Activated naive CD8-positive, alpha-beta T cell (primary cell): ENCODE data around the gene PINK1.
"Not testable (repeated sequence)": the region's sequence is repeated elsewhere in the genome, so short reads cannot be mapped to it uniquely, and the experiment has no call there.

ENCODE experiments used
- H3K27ac Mint-ChIP-seq: one replicate; pipeline ENCODE4 v1.8.0; 2021; ENCODE audit warnings: mixed read lengths
- H3K27me3 Mint-ChIP-seq: one replicate; pipeline ENCODE4 v1.8.0; 2021; ENCODE audit warnings: mixed read lengths
- H3K36me3 Mint-ChIP-seq: one replicate; pipeline ENCODE4 v1.8.0; 2021; ENCODE audit warnings: mixed read lengths
- H3K4me1 Mint-ChIP-seq: one replicate; pipeline ENCODE4 v1.8.0; 2021; ENCODE audit warnings: low read depth, mixed read lengths
- H3K4me3 Mint-ChIP-seq: one replicate; pipeline ENCODE4 v1.8.0; 2021; ENCODE audit warnings: mild to moderate bottlenecking, mixed read lengths
- H3K9me3 Mint-ChIP-seq: one replicate; pipeline ENCODE4 v1.8.0; 2021; ENCODE audit warnings: low read depth, mixed read lengths

The PINK1 gene

GRCh38 chr1:20602851-20603450, 30.3 kb upstream of the PINK1 start:
- Mint-ChIP-seq H3K36me3 (peaks cover 3% of the 10 kb centered on the region), H3K27ac (no peak overlapping the region), H3K4me1 (no peaks in the 10 kb centered on the region), H3K27me3 (peaks cover 6% of the 10 kb centered on the region), H3K4me3 (no peak overlapping the region), H3K9me3 (no peaks in the 10 kb centered on the region)

- Mint-ChIP-seq H3K9me3 (no peaks in the 10 kb centered on the region), H3K27ac (no peak overlapping the region), H3K4me3 (no peak overlapping the region), H3K36me3 (peaks cover 3% of the 10 kb centered on the region), H3K4me1 (no peaks in the 10 kb centered on the region), H3K27me3 (peaks cover 6% of the 10 kb centered on the region)
These were observed 29.5 kb upstream of the PINK1 start for GRCh38 chr1:20603504-20604464.

- Mint-ChIP-seq H3K27ac (no peak overlapping the region), H3K4me3 (no peak overlapping the region), H3K4me1 (no peaks in the 10 kb centered on the region), H3K36me3 (peaks cover 3% of the 10 kb centered on the region), H3K27me3 (peaks cover 6% of the 10 kb centered on the region), H3K9me3 (no peaks in the 10 kb centered on the region)
These were observed 28.6 kb upstream of the PINK1 start for GRCh38 chr1:20604678-20605077.

GRCh38 chr1:20606801-20607570, 26.3 kb upstream of the PINK1 start:
- H3K9me3 Mint-ChIP-seq, H3K36me3 Mint-ChIP-seq, H3K4me1 Mint-ChIP-seq, H3K4me3 Mint-ChIP-seq, H3K27me3 Mint-ChIP-seq, H3K27ac Mint-ChIP-seq: not testable (repeated sequence)

GRCh38 chr1:20609541-20609940, 23.7 kb upstream of the PINK1 start:
- no peak overlapping the region for H3K4me3 Mint-ChIP-seq

GRCh38 chr1:20610970-20611369, 22.3 kb upstream of the PINK1 start:
- H3K9me3 Mint-ChIP-seq = no peaks in the 10 kb centered on the region
- H3K4me1 Mint-ChIP-seq = no peaks in the 10 kb centered on the region
- H3K4me3 Mint-ChIP-seq = no peak overlapping the region
- no peak overlapping the region for H3K27ac Mint-ChIP-seq
- H3K27me3 Mint-ChIP-seq = peaks cover 4% of the 10 kb centered on the region
- H3K36me3 Mint-ChIP-seq = no peaks in the 10 kb centered on the region

More at GRCh38 chr1:20609541-20609940, 23.7 kb upstream of the PINK1 start:
- Mint-ChIP-seq H3K36me3 (no peaks in the 10 kb centered on the region), H3K9me3 (no peaks in the 10 kb centered on the region), H3K4me1 (no peaks in the 10 kb centered on the region), H3K27ac (no peak overlapping the region), H3K27me3 (peaks cover 7% of the 10 kb centered on the region)

- Mint-ChIP-seq H3K9me3 (no peaks in the 10 kb centered on the region), H3K27me3 (peaks cover 4% of the 10 kb centered on the region), H3K27ac (no peak overlapping the region), H3K36me3 (no peaks in the 10 kb centered on the region), H3K4me1 (no peaks in the 10 kb centered on the region), H3K4me3 (no peak overlapping the region)
These were observed 21.6 kb upstream of the PINK1 start for GRCh38 chr1:20611652-20612051.

- Mint-ChIP-seq H3K27ac (no peak overlapping the region), H3K36me3 (no peaks in the 10 kb centered on the region)
These were observed 21.0 kb upstream of the PINK1 start for GRCh38 chr1:20612221-20612746.

GRCh38 chr1:20614131-20614579, 19.1 kb upstream of the PINK1 start:
- Mint-ChIP-seq H3K4me3 (no peak overlapping the region), H3K27ac (no peak overlapping the region), H3K9me3 (no peaks in the 10 kb centered on the region), H3K36me3 (no peaks in the 10 kb centered on the region), H3K4me1 (no peaks in the 10 kb centered on the region), H3K27me3 (peaks cover 8% of the 10 kb centered on the region)

More at GRCh38 chr1:20612221-20612746, 21.0 kb upstream of the PINK1 start:
- Mint-ChIP-seq H3K4me3 (no peak overlapping the region), H3K9me3 (no peaks in the 10 kb centered on the region), H3K27me3 (peaks cover 7% of the 10 kb centered on the region), H3K4me1 (no peaks in the 10 kb centered on the region)

- Mint-ChIP-seq H3K27me3 (peaks cover 6% of the 10 kb centered on the region), H3K36me3 (no peaks in the 10 kb centered on the region), H3K9me3 (no peaks in the 10 kb centered on the region)
These were observed 17.1 kb upstream of the PINK1 start for GRCh38 chr1:20615946-20616846.

GRCh38 chr1:20616847-20617487, 16.3 kb upstream of the PINK1 start:
- Mint-ChIP-seq H3K4me3 (no peak overlapping the region), H3K27ac (no peak overlapping the region), H3K9me3 (no peaks in the 10 kb centered on the region), H3K4me1 (no peaks in the 10 kb centered on the region), H3K27me3 (peaks cover 6% of the 10 kb centered on the region), H3K36me3 (no peaks in the 10 kb centered on the region)

More at GRCh38 chr1:20615946-20616846, 17.1 kb upstream of the PINK1 start:
- Mint-ChIP-seq H3K4me1 (no peaks in the 10 kb centered on the region), H3K27ac (no peak overlapping the region), H3K4me3 (no peak overlapping the region)

GRCh38 chr1:20618550-20618949, 14.7 kb upstream of the PINK1 start:
- H3K4me3 Mint-ChIP-seq = no peak overlapping the region
- H3K4me1 Mint-ChIP-seq = no peaks in the 10 kb centered on the region
- H3K27ac Mint-ChIP-seq = no peak overlapping the region
- no peaks in the 10 kb centered on the region for H3K36me3 Mint-ChIP-seq
- H3K27me3 Mint-ChIP-seq = peaks cover 6% of the 10 kb centered on the region
- no peaks in the 10 kb centered on the region for H3K9me3 Mint-ChIP-seq

- no peak overlapping the region for H3K4me3 Mint-ChIP-seq
- H3K4me1 Mint-ChIP-seq = no peaks in the 10 kb centered on the region
- no peaks in the 10 kb centered on the region for H3K9me3 Mint-ChIP-seq
- H3K36me3 Mint-ChIP-seq = no peaks in the 10 kb centered on the region
- no peak overlapping the region for H3K27ac Mint-ChIP-seq
- peaks cover 4% of the 10 kb centered on the region for H3K27me3 Mint-ChIP-seq
These were observed 13.3 kb upstream of the PINK1 start for GRCh38 chr1:20619999-20620398.
